Stimulated activated CD4-positive, alpha-beta T cell treated with anti-CD3 and anti-CD28 coated beads, Interleukin-12 subunit alpha, Interleukin-12 subunit beta, amount 100 ng/mL, for 48 hours (primary cell): Measurements from ENCODE around the gene DMRT1.

Source experiments
- DNase-seq, 3 donors: peaks; one replicate each; pipeline ENCODE4 v3.0.0-alpha.2; 2020; ENCODE audit warnings: low read depth in 2 of 3, low spot score in 1 of 3

The DMRT1 gene

GRCh38 chr9:922171-922570 lies 80.7 kb downstream of the DMRT1 start:
- no peak for DNase-seq

- no peak for DNase-seq
Measured at GRCh38 chr9:922731-923130, 81.2 kb downstream of the DMRT1 start.

DNA sequence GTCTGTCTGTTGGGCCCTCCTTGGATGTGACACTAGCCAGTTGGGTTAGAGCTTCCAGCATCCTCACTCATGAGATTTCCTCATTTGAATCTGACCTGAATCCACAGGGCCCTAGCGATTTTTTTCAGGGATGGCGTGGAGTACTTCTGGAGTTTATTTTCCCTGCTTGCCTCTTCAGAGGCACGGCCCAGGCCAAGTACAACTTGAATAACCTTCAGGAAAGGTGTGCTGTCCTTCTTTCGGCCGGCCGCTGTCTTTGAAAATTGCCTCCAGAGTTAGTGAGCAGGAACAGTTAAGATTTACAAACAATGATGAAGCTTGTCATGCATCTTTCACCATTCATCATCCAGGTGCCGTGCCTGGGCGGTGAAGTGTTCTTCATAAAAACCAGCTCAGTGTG lies 85.5 kb downstream of the DMRT1 start:
- DNase-seq: no peak

DNA sequence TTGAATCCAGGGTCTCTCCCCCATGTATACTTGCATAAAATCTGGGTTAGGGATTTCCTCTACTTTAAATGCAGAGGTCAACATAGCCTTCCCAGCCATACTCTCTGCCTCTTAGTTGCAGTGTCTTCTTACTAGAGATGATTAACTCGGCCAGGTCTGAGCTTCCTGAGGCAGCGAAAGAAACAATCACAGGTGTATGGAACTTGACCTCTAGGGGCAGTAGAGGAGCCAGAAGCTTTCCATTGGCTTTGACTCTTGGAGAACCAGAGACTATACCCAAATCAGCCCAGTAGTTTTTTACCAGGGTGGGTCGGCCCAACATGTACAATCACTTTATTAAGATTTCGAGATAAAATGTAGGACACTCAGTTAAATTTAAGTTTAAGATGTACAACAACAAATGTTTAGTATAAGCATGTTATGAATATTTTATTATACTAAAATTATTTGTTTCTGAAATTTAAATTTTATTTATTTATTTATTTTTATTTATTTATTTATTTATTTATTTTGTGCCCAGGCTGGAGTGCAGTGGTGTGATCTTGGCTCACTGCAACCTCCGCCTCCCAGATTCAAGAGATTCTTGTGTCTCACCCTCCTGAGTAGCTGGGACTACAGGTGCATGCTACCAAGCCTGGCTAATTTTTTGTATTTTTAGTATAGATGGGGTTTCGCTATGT lies 87.0 kb downstream of the DMRT1 start:
- DNase-seq: peak in 1 of 3 donors; percentile 8

- DNase-seq: no peak
Measured at GRCh38 chr9:929719-930118, 88.2 kb downstream of the DMRT1 start.

DNA sequence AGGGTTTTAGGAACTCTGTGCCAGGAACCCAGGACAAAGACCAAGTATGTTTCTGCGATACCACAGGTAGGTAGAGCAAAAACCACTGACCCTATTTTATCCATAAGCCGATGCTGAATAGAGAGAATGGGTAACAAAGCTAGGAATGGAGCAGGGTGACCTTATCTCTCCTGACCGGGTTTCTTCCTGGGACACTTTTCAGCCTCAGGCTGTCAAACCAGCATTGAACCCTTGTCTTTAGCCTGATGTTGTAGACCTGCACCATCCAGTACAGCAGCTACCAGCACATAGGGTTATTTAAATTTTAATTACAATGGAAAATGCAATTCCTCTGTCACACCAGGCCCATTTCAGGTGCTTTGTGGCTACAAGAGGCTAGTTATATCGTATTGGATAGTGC lies 91.9 kb downstream of the DMRT1 start:
- DNase-seq: no peak

GRCh38 chr9:935348-935965 lies 94.0 kb downstream of the DMRT1 start:
- no peak for DNase-seq

DNA sequence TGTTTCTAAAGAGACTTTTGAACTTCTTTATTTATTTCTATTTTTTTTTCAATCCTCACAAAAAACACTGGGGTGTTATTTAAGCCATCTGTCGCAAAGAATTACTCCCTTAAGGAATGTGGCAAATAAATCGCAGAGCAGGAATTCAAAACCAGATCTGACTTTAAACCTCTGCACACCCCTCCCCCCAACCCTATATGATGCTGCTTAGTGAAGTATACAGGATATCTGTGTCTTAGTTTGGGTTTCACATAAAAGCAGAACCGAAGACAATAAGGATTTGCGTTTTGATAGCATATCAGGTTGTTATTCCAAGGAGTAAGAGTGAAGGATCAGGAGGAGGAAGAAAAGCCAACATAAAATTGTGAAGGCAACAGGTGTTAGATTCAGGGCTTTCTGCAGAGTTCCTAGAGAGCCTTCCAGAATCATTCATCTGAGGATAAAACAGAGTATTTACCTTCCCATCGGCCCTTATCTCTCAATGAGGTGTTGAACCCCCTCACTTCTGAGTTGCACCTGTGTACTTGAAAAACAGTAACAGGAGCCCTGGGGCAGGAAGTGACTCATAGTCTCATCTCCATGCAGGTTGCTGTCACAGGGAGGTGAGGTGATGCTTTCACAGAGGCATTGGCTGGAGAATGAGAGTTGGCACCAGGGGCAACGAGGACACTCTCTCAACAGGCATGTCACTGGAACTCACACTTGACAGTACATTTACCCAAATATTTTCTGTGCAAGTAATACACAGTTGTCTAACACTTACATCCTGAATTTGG lies 101.5 kb downstream of the DMRT1 start:
- DNase-seq: no peak

DNA sequence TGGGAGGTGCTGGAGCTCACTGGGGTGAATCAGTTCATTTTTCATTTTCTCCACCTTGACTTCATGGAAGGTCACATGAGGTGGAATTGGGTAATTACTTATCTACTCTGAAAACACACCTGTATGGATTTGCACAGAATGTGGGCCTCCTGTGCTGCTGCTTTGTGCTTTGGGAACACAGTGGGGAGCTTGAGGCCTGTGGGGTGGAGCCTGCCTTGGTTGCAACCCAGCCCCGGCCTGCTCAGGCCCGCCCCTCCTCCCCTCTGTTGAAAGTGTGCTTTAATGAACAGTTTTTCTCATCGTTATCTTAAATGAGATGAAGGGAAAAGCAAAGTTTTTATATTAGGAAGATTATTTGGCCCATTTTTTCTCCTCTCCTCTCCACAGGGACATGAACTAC lies 106.5 kb downstream of the DMRT1 start:
- no peak for DNase-seq

DNA sequence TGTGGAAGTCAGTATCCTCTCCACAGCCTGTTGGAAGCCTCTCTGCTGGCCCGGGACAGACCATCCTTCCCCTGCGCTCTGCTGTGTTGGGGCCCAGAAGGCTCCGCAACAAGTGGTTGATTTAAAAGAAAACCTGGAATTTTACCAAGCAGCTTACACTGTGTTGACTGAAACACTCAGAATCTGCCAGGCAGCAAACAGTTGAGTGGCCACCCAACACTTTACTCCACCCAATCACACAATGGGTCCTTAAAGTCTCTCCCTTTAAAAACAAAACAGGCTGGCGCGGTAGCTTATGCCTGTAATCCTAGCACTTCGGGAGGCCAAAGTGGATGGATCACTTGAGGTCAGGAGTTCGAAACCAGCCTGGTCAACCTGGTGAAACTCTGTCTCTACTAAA lies 107.0 kb downstream of the DMRT1 start:
- no peak for DNase-seq

GRCh38 chr9:950139-950538 lies 108.6 kb downstream of the DMRT1 start:
- DNase-seq: no peak

DNA sequence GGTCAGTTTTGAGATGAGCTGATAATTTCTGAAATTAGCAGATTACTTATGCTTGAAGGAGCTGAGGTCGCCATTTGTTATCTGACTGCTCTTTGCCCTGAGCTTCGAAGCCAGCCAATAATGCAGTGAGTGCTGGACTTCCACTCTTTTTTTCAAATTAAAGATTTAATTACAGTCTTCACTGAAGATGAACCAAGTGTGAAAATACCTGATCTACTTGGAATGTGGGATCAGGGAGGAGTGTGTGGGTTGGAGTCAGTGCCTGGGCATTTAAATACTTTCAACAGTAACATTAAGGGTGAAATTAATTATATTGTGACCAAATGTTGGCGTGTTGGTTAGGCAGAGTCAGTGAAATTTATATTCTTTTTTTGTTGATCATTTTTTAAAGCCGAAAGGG lies 111.0 kb downstream of the DMRT1 start:
- DNase-seq: no peak

DNA sequence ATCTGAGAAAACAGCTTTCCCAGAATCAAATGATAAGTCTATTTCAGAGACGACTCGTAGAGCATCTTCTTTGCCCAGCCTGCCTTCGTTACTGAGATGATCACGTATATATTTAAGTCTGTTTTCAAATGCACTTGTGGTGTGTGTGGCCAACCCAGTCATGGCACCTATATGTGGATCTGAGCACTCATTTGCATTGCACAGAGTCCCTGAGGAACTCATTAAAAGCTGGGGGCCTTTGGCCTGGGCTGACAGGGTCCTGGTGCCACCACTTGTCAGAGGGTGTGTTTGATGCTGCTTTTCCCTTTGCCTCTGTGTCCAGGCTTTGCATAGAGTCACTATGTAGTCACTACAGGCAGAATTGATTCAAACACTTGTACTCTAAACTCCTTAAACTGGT lies 117.6 kb downstream of the DMRT1 start:
- no peak for DNase-seq

DNA sequence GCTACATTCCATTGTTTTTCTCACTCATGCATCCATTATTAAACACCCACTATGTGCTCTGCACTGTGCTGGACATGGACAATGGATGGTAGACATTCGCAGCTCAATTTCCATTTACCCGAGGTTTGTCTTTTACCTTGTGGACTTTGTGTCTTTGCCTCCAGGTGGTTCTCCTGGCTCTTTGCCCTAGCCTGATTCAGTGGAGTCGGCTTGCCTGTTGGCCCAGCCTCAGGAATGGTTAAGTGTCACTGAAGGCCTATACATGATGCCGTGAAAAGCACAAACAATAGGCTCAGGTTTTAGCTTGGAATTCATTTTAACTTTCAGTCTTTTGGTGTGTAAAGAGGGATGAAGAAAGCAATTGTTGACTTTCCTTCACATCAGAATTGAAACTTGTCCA lies 118.4 kb downstream of the DMRT1 start:
- no peak for DNase-seq

DNA sequence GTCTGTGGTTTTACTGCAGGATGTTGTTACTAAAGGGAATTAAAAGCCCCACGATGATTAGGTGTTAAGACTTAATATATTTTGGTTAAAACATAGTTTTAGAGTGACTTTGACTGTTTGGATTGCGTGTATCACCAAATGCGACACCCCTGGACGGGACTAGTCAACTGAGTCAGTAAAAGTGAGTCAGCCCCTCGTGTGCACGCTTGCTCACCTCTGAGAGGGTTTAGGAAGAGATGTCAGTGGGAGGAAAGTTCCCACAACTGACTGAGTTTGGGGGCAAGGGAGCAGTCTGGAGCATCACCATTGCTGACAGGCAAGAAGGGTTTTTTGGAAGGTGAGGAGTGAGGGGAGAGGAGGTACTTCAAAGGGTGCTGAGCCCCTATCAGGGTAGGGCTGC lies 120.5 kb downstream of the DMRT1 start:
- no peak for DNase-seq

- DNase-seq: no peak
Measured at GRCh38 chr9:965497-965896, 124.0 kb downstream of the DMRT1 start.

GRCh38 chr9:966870-967269 lies 125.4 kb downstream of the DMRT1 start:
- no peak for DNase-seq

GRCh38 chr9:967436-967835 lies 125.9 kb downstream of the DMRT1 start:
- DNase-seq: no peak

DNA sequence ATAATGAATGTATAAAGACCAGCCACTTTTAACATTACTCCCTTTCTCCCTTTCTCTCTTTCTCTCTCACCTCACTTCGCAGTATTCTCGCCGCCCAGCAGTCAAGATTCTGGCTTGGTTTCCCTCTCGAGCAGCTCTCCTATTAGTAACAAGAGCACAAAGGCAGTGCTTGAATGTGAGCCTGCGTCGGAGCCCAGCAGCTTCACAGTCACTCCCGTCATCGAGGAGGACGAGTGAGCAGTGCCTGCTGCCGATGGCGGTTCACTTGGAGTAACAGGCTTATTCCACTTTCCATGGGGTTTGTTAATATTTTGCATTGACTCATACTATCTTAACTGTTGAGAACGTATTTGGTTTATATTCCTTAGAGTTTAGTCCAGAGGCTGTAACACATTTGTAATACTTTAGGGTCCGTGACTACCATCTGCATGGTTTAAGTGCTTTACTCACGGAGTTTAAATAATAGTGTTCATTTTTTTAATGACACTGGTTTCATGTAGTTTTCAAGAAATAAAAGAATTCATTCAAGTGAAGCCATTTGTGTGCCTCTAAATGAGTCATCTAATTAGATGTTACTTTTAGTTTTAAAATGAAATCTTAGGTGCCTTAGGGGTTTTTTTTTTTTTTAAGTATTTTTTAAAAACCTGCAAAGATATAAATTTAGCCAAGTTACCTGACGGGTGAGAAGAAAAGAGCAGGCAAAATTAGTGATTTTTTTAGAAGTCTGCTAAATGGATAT lies 126.6 kb downstream of the DMRT1 start:
- DNase-seq: no peak

DNA sequence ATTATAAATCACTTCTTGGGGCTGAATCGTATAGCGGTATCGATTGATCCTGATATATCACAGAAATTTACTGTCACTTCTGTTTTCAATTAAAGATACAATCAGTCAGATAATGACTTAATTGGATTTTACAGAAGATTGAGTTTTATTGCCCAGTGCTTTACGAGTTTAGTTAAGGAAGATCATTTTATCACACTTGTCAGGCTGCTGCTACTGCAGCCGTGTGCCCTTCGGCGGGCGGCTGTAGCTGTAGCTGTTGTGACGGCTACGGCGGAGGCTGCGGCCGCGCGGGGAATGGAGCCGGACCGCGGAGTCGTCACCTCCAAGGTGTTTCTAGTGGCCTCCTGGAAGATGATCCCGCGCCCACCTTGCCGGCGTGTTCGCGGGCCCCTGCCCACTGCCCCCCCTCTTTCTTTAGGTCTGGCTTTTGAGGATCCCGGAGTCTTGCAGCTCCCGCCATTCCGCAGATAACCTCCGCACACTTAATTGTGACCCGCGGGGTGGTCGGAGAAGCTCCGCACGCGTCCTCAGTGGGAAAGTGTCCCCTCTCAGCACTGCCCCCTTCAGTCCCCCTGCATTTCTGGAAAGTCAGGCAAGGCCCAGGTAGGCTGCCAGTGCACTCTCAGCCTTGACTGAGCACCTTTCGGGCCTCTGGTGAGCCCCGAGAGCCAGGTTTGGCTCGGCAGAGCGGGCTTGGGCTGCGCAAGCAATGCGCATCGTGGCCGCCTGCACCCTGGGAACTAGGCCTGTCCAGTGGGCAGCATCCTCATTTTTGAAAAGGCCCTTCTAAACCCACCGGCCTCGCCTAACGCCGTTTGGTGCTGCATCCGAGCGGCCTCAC lies 128.0 kb downstream of the DMRT1 start:
- no peak for DNase-seq
